NOMO-1 (cell line): ENCODE measurements around the gene EBF4.

ENCODE experiments used
- DNase-seq, 2 experiments: peaks; one replicate each; lab custom pipeline; 2025; ENCODE audit not compliant: unreplicated experiment in 2 of 2; lab: John Stamatoyannopoulos, UW

EBF4 gene

GRCh38 chr20:2741463-2741862, 48.9 kb downstream of the EBF4 start:
- no peak for DNase-seq

- DNase-seq: no peak
Measured at GRCh38 chr20:2741881-2742280, 49.3 kb downstream of the EBF4 start.

GRCh38 chr20:2742431-2742830, 49.9 kb downstream of the EBF4 start:
- DNase-seq: no peak

DNA sequence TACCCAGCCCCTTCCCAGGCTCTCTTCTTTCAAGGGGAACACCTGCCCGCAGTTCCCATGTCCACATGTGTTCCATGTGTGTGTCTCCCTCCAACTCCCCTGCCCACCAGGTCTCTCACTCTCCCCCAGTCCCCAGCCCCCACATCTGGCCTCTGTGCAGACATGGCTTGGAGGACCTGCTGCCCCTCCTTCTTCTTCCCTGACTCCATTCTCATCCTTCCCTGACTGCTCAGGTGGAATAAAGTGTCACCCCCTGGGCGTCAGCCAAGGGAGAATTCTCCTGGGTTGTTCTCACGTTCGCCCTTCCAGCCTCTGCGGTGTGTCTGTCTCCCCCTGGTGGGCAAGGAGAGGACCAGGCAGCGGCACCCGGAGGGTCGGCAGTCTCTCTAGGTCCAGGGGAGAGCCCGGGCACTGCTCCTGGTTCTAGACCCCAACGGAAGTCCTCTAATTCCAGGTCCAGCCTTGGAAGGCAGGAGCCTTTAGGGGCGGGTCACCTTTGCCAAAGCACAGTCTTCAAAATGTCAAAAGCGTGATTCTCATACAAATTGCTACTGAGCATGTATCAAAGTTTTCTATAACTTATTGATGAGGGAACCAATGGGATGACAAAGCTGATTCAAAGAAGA, 50.5 kb downstream of the EBF4 start:
- DNase-seq: peak; percentile 17 to 56

DNA sequence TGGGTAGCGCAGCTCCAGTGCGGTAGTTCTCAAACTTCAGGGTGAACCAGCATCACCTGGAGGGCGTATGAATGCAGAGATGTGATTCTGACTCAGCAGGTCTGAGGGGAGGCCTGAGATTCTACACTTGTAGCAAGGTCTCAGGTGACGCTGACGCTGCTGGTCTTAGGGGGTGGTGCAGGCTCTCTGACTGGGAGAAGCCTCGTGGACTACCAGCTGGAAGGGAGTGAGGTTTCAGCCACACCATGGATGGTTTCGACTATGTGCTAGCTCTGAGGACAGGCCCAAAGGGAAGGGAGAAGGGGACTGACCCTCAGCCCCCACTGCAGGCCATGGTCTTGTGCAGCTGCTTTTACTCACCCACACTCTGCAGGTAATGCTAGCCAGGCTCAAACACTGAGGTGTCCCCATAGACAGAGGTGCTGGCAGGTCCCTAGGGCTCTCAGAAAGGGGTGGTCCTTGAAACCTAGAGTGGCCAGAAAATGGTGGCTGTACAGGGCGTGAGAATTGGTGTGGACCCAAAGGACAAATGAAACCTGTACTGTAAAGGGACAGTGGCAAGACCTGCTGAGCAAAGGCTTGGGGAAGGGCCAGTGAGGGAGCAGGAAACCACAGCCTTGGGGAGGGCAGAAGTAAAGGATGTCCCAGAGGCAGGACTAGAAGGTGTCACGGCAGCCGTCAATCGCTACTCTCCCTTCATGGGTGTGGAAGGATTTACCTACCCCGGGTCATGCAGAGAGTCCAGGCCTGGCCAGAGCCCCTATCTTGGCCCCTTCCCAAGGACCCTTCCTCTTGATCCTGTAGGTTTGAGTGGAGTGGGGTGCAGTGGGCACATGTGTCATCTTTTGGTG, 52.7 kb downstream of the EBF4 start:
- no peak for DNase-seq

GRCh38 chr20:2745936-2746635, 53.5 kb downstream of the EBF4 start:
- no peak for DNase-seq

DNA sequence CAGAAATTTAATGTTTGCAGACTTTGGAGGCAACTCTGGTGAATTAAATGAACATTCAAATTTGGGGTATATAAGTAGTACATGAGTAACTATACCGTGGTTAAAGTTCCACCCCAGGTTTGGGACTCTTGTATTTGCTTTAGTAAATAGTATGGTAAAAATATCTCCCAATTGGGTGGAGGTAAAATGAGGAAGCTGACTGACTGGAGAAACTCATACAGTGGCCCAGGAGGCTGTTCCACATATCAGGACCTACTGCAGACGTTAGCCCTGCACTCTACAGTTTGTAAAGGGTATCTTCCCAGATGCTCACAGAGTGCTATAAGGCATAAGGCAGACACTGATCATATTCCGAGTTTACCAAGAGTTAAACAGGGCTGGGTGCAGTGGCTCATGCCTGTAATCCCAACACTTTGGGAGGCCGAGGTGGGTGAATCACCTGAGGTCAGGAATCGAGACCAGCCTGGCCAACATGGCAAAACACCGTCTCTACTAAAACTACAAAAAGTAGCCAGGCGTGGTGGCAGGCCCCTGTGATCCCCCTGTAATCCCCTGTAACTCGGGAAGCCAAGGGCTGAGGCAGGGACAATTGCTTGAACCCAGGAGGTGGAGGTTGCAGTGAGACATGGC, 54.2 kb downstream of the EBF4 start:
- DNase-seq: peak in 1 of 2 experiments; percentile 50

DNA sequence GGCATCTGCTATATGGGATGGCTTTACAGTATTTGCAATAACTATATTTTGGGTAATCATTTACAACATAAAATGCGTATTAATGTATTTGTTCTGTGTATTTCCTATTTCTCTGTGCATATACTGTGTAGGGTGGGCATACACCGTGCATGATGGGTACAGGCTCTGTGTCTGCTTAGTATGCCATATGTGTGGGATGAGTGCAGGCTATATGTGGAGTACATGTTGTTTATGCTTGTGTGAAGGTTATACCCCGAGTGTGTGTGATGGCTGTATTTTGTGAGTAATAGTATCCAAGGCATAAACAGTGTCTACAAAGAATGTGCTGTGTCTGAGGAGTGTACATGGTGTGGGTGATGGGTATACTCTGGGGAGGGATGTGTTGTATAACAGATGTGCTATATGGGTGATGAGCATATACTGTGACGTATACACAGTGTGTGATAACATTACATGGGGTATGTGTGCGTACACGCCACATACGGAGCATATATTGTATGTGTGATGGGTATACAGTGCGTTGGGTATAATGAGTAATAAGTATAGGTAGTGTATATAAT, 55.2 kb downstream of the EBF4 start:
- DNase-seq: no peak

- DNase-seq: no peak
Measured at GRCh38 chr20:2748551-2749342, 56.2 kb downstream of the EBF4 start.

DNA sequence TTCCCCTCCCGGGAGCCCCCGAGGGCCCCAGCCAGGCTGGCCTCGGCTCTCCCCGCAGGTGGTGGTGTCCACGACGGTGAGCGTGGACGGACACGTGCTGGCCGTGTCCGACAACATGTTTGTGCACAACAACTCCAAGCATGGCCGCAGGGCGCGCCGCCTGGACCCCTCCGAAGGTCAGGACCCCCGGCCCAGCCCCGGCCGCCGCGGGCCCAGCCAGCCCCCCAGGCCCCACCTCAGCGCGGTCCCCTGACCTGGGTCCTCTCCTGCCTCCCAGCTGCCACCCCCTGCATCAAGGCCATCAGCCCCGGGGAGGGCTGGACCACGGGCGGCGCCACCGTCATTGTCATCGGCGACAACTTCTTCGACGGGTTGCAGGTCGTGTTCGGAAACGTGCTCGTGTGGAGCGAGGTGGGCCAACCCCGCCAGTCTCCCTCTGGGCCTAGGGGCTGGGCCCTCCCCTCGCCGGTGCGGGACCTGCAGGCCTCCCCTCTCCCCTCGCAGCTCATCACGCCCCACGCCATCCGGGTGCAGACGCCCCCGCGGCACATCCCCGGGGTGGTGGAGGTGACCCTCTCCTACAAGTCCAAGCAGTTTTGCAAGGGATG, 56.9 kb downstream of the EBF4 start:
- no peak for DNase-seq

GRCh38 chr20:2749951-2750490, 57.4 kb downstream of the EBF4 start:
- DNase-seq: no peak

DNA sequence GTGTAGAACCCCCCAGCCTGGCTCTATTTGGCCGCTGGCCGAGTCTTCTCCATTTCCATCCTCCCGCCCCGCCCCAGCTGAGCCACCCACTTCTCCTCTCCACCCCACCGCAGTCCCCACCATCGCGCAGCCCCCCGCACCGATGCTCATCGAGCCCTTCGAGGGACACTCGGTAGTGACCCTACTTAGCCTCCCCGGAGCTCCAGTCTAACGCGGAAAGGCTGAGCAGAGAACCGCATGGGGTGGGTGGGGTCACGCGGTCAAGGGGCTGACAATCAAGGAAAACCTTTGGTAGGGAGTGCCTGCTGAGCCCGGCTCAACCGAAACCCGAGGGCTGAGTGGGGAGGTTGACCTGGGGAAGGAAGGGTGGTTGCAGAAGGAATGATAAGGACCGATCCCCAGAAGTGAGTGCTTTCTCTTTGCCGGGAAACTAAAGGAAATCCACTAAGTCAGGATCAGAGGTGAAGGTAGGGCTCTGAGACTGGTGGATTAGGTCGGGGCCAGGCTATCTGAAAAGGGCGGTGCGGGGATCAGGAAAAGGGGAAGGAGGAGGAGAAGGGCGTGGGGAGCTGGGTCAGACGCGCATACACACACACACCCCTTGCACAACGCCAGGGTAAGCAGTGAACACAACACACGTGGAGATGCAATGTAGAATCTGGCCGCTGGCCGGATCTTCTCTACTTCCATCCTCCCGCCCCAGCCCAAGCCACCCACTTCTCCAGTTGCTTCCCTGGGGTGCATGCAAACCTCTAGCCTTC, 58.1 kb downstream of the EBF4 start:
- DNase-seq: peak; percentile 80 to 81

DNA sequence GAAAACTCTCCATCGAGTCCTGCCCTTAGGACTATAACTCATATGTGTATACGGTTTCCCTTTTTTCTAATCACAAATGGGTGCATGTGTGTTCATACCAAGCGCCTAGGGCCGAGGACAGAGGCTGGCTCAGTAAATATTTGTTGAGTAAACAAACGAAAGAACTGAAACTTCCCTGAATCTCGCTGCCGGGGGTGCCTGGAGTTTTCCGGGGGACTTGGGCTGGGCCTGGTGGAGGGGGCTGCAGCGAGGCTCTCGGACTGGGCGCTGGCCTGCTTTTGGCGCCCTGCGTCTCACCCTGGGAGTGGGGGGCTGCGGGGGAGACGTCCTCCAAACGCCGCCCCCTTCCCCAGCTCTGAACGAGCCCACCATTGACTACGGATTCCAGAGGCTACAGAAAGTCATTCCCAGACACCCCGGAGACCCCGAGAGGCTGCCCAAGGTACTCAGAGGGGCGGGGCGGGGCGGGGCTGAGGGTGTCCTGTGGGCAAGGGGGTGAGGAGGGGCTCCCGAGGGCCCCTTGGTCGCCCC, 58.8 kb downstream of the EBF4 start:
- no peak for DNase-seq

DNA sequence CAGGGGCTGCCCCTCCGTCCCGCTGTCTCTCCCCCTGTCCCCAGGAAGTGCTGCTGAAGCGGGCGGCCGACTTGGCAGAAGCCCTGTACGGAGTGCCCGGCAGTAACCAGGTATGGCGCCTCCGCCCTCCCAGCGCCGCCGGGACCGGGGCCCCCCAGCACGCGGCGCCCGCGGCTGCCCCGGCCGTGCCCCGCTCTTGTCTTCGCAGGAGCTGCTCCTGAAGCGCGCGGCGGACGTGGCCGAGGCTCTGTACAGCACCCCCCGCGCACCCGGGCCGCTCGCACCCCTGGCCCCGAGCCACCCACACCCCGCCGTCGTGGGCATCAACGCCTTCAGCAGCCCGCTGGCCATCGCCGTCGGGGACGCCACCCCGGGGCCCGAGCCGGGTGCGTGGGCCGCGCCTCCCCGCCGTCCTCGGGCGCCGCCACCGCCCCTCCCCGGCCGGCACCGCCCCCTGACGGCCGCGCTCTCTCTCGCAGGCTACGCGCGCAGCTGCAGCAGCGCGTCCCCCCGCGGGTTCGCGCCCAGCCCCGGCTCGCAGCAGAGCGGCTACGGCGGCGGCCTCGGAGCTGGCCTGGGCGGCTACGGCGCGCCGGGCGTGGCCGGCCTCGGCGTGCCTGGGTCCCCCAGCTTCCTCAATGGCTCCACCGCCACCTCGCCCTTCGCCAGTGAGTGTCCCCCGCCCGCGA, 59.4 kb downstream of the EBF4 start:
- peak in 1 of 2 experiments; percentile 17 for DNase-seq

GRCh38 chr20:2752567-2753460, 60.2 kb downstream of the EBF4 start:
- peak in 1 of 2 experiments; percentile 7 for DNase-seq

- DNase-seq: no peak
Measured at GRCh38 chr20:2753461-2754040, 61.0 kb downstream of the EBF4 start.
